HCT116 (cell line): Measurements from ENCODE around the gene TMEM217. TPM values are rescaled to one million over a fixed set of nuclear protein-coding genes. Genes with fewer than 3 reads are reported as not detected.
"Not testable (repeated sequence)": the region's sequence is repeated elsewhere in the genome, so short reads cannot be mapped to it uniquely, and the experiment has no call there.

Experiments used
- ATAC-seq: fragments of 200-7000 bp; cut with Tn5 transposase; 2 replicates; pipeline ENCODE4 v1.9.1; 2020; ENCODE audit warnings: mild to moderate bottlenecking, moderate library complexity
- BruUV-seq: library from RNA; stranded (reverse); fragments of 400-500 nt; replicated peaks from 2 replicates; lab custom pipeline; 2021; lab: Mats Ljungman, UMichigan
- CTCF ChIA-PET: fragments of 300-600 bp; sonication (Branson Sonifier 250); formaldehyde crosslinking; loops from one replicate; lab custom pipeline; 2021; ENCODE audit warnings: antibody characterized with exemption; lab: Charles Lee
- POLR2A ChIA-PET: fragments of 300-600, 350-600 bp; sonication (Branson Sonifier 250); formaldehyde crosslinking; loops from one replicate; lab custom pipeline; 2021; ENCODE audit warnings: antibody characterized with exemption; lab: Charles Lee
- RAD21 ChIA-PET, 2 experiments: fragments of 300-600 bp; sonication (Branson Sonifier 250); formaldehyde crosslinking; loops; one replicate each; lab custom pipeline; 2023; ENCODE audit warnings: low total read pairs in 2 of 2; ENCODE audit not compliant: uncharacterized antibody in 2 of 2, unreplicated experiment in 2 of 2, low non-redundant PET in 1 of 2; lab: Charles Lee
- DNase-seq: peaks from one replicate; pipeline ENCODE4 v3.0.0-alpha.2; 2010; ENCODE audit warnings: low read depth, low spot score
- H2AFZ ChIP-seq: fragments of 200-600 bp; shearing (Covaris generic), sonication (generic); 2 replicates; pipeline ENCODE4 v1.6.1; 2017; ENCODE audit warnings: low read depth, mixed run types, mixed read lengths, antibody characterized with exemption, low read length; ENCODE audit not compliant: poor library complexity, severe bottlenecking
- H3K27ac ChIP-seq: 2 replicates; pipeline ENCODE4 v1.5.1; 2012; ENCODE audit warnings: low read depth, low read length
- H3K27me3 ChIP-seq: fragments of 200-600 bp; sonication (generic); 2 replicates; pipeline ENCODE4 v1.6.1; 2016; ENCODE audit warnings: mixed run types, low read length, mixed read lengths; ENCODE audit not compliant: insufficient read depth
- H3K36me3 ChIP-seq, 2 experiments: fragments of 200-500 bp in 1 of 2; fragments of 200-600 bp in 1 of 2; sonication (Bioruptor generic) in 1 of 2; sonication (generic) in 1 of 2; 2 replicates each; pipeline versions ENCODE4 v1.5.1 to v1.6.1; 2014 to 2016; ENCODE audit warnings: low read length in 2 of 2, inconsistent platforms in 1 of 2, mixed read lengths in 1 of 2, mixed run types in 1 of 2; ENCODE audit not compliant: insufficient read depth in 2 of 2, control insufficient read depth in 1 of 2
- H3K4me1 ChIP-seq, 2 experiments: fragments of 200-600 bp in 1 of 2; sonication (generic) in 1 of 2; 2 replicates each; pipeline versions ENCODE4 v1.5.1 to v1.6.1; 2012 to 2017; ENCODE audit warnings: low read length in 2 of 2, inconsistent platforms in 1 of 2, mild to moderate bottlenecking in 1 of 2, mixed read lengths in 1 of 2, mixed run types in 1 of 2, moderate library complexity in 1 of 2; ENCODE audit not compliant: insufficient read depth in 2 of 2, control insufficient read depth in 1 of 2
- H3K4me2 ChIP-seq: fragments of 200-600 bp; sonication (generic); 2 replicates; pipeline ENCODE4 v1.6.1; 2017; ENCODE audit warnings: mixed run types, low read length, mixed read lengths
- H3K4me3 ChIP-seq, 2 experiments: fragments of 200-600 bp in 1 of 2; sonication (generic) in 1 of 2; replicated peaks in 1 of 2; 2 replicates each; pipeline ENCODE4 v1.5.1; 2011 to 2016; ENCODE audit warnings: low read length in 2 of 2, control low read depth in 1 of 2, low read depth in 1 of 2, mild to moderate bottlenecking in 1 of 2, mixed read lengths in 1 of 2, mixed run types in 1 of 2
- H3K79me2 ChIP-seq: fragments of 200-600 bp; sonication (generic); 2 replicates; pipeline ENCODE4 v1.6.1; 2017; ENCODE audit warnings: mild to moderate bottlenecking, mixed run types, low read length, moderate library complexity, mixed read lengths; ENCODE audit not compliant: insufficient read depth
- H3K9ac ChIP-seq: fragments of 200-600 bp; sonication (generic); 2 replicates; pipeline ENCODE4 v1.6.1; 2016; ENCODE audit warnings: low read length, mixed read lengths
- H3K9me2 ChIP-seq: fragments of 200-600 bp; sonication (generic), shearing (Covaris generic); 2 replicates; pipeline ENCODE4 v1.6.1; 2017; ENCODE audit warnings: mixed run types, mild to moderate bottlenecking, moderate library complexity; ENCODE audit not compliant: insufficient read depth
- H3K9me3 ChIP-seq, 2 experiments: fragments of 200-500 bp in 1 of 2; fragments of 200-600 bp in 1 of 2; sonication (Bioruptor generic) in 1 of 2; sonication (generic) in 1 of 2; 2 replicates each; pipeline ENCODE4 v1.6.1; 2014 to 2017; ENCODE audit warnings: low read length in 2 of 2, mixed read lengths in 2 of 2, inconsistent platforms in 1 of 2, low read depth in 1 of 2, mild to moderate bottlenecking in 1 of 2, mixed run types in 1 of 2, moderate library complexity in 1 of 2; ENCODE audit not compliant: control insufficient read depth in 1 of 2, insufficient read depth in 1 of 2
- H4K20me1 ChIP-seq: fragments of 200-600 bp; sonication (generic), shearing (Covaris generic); 2 replicates; pipeline ENCODE4 v1.6.1; 2017; ENCODE audit warnings: mixed run types, mild to moderate bottlenecking, moderate library complexity; ENCODE audit not compliant: insufficient read depth
- ATF3 ChIP-seq: IDR thresholded peaks from 2 replicates; pipeline ENCODE4 v1.6.1; 2012
- CEBPB ChIP-seq: IDR thresholded peaks from 2 replicates; pipeline ENCODE4 v1.6.1; 2012; ENCODE audit warnings: low read depth
- EGR1 ChIP-seq: IDR thresholded peaks from 2 replicates; pipeline ENCODE4 v1.6.1; 2012; ENCODE audit warnings: low read depth
- JUND ChIP-seq: IDR thresholded peaks from 2 replicates; pipeline ENCODE4 v1.6.1; 2012
- MAX ChIP-seq: IDR thresholded peaks from 2 replicates; pipeline ENCODE4 v1.6.1; 2012
- POLR2A ChIP-seq: IDR thresholded peaks from 2 replicates; pipeline ENCODE4 v1.7.0; 2011; ENCODE audit warnings: borderline replicate concordance; ENCODE audit not compliant: insufficient read depth, insufficient read length; ENCODE audit errors: extremely low read depth
- POLR2AphosphoS5 ChIP-seq: IDR thresholded peaks from 2 replicates; pipeline ENCODE4 v1.6.1; 2011; ENCODE audit warnings: mild to moderate bottlenecking, low read depth, low read length, moderate library complexity
- REST ChIP-seq: IDR thresholded peaks from 2 replicates; pipeline ENCODE4 v1.6.1; 2012; ENCODE audit warnings: low read depth
- SIN3A ChIP-seq: IDR thresholded peaks from 2 replicates; pipeline ENCODE4 v1.6.1; 2012; ENCODE audit warnings: low read depth
- SP1 ChIP-seq: IDR thresholded peaks from 2 replicates; pipeline ENCODE4 v1.6.1; 2012; ENCODE audit warnings: low read depth
- SRF ChIP-seq: IDR thresholded peaks from 2 replicates; pipeline ENCODE4 v1.6.1; 2012; ENCODE audit warnings: low read depth
- TCF7L2 ChIP-seq: IDR thresholded peaks from 2 replicates; pipeline ENCODE4 v1.7.0; 2011; ENCODE audit warnings: borderline replicate concordance, inconsistent platforms; ENCODE audit not compliant: insufficient read depth, insufficient read length; ENCODE audit errors: extremely low read depth
- YY1 ChIP-seq: IDR thresholded peaks from 2 replicates; pipeline ENCODE4 v1.6.1; 2011; ENCODE audit warnings: low read length, low read depth, moderate library complexity, mild to moderate bottlenecking; ENCODE audit not compliant: insufficient replicate concordance; ENCODE audit errors: extremely low read depth
- ZFX ChIP-seq: fragments of 450-650 bp; IDR thresholded peaks from 2 replicates; pipeline ENCODE4 v1.6.1; 2017
- ZNF274 ChIP-seq: fragments of 200-500 bp; sonication (Bioruptor generic); IDR thresholded peaks from 2 replicates; pipeline ENCODE4 v1.6.1; 2014; ENCODE audit warnings: mild to moderate bottlenecking, low read depth, low read length, inconsistent platforms
- intact Hi-C: fragments of 100-400 bp; cut with micrococcal nuclease; formaldehyde crosslinking; loops from 2 replicates; pipeline ENCODE4 v1.10.0; 2022
- total RNA-seq: library from RNA; stranded (reverse); gene quantifications from one replicate; pipeline ENCODE4 v1.2.1, GENCODE V29; 2021; ENCODE audit not compliant: unreplicated experiment

TMEM217 gene
- total RNA-seq, 1 experiment from 2014 or later, result 0.98 TPM

- DNase-seq, H3K4me3 ChIP-seq, RAD21 ChIA-PET, H2AFZ ChIP-seq, H3K36me3 ChIP-seq, H3K27ac ChIP-seq, CTCF ChIA-PET, H3K4me2 ChIP-seq, H3K9me3 ChIP-seq, H3K4me1 ChIP-seq, ATAC-seq, H4K20me1 ChIP-seq, H3K9ac ChIP-seq, BruUV-seq, H3K79me2 ChIP-seq, H3K27me3 ChIP-seq, H3K9me2 ChIP-seq, POLR2A ChIA-PET: not testable (repeated sequence)
- intact Hi-C loops, result loop anchor here (5.0 kb wide), 1 partner anchor 290 kb away; no protein-coding TSS in a partner anchor
These were observed 49.5 kb upstream of the TMEM217 start for GRCh38 chr6:37307484-37307883.

GRCh38 chr6:37306624-37307222, 48.8 kb upstream of the TMEM217 start:
- ChIA-PET RAD21 (no interaction called here), POLR2A (no interaction called here), CTCF (no interaction called here)
- no peaks in the 10 kb centered on the region for H3K9me3 ChIP-seq
- no TSS peak for BruUV-seq
- no peak overlapping the region for H3K9ac ChIP-seq
- DNase-seq (no peak), ATAC-seq (no peak)
- intact Hi-C loops, result loop anchor here (5.0 kb wide), 1 partner anchor 289 kb away; no protein-coding TSS in a partner anchor
- no peaks in the 10 kb centered on the region for H3K9me2 ChIP-seq
- H3K79me2 ChIP-seq, result no peaks in the 10 kb centered on the region
- H3K27ac ChIP-seq, result no peak overlapping the region
- no peak overlapping the region for H3K4me2 ChIP-seq
- no peak overlapping the region for H3K4me3 ChIP-seq
- no peak for TF ChIP-seq MAX
- no peak for TF ChIP-seq YY1
- TF ChIP-seq CEBPB, result no peak
- TF ChIP-seq JUND, result no peak
- TF ChIP-seq SIN3A, result no peak
- TF ChIP-seq ATF3, result no peak
- no peak for TF ChIP-seq TCF7L2
- TF ChIP-seq SP1, result no peak
- TF ChIP-seq ZNF274, result no peak
- TF ChIP-seq EGR1, result no peak
- no peak for TF ChIP-seq REST
- TF ChIP-seq POLR2A, result no peak
- TF ChIP-seq POLR2AphosphoS5, result no peak
- TF ChIP-seq ZFX, result no peak
- TF ChIP-seq SRF, result no peak
- H3K4me1 ChIP-seq, result no peaks in the 10 kb centered on the region
- H3K36me3 ChIP-seq, result peaks cover 5 to 8% of the 10 kb centered on the region in 2 experiments; a peak in 2 of 4 replicates
- H4K20me1 ChIP-seq, result no peaks in the 10 kb centered on the region
- H2AFZ ChIP-seq, result no peak overlapping the region
- H3K27me3 ChIP-seq, result no peaks in the 10 kb centered on the region
